GM10266 (cell line): ENCODE results near the gene SPI1.
A peak's percentile ranks its signal among the peaks of the same experiment; 100 is the strongest.

Source experiments
- DNase-seq: peaks from one replicate; pipeline ENCODE4 v3.0.0; 2012; ENCODE audit errors: extremely low spot score
- CTCF ChIP-seq: IDR thresholded peaks from 2 replicates; pipeline ENCODE4 v1.5.1; 2012; ENCODE audit warnings: mild to moderate bottlenecking, low read depth; ENCODE audit not compliant: control insufficient read depth, insufficient read depth; ENCODE audit errors: missing control alignments

Gene SPI1

DNA sequence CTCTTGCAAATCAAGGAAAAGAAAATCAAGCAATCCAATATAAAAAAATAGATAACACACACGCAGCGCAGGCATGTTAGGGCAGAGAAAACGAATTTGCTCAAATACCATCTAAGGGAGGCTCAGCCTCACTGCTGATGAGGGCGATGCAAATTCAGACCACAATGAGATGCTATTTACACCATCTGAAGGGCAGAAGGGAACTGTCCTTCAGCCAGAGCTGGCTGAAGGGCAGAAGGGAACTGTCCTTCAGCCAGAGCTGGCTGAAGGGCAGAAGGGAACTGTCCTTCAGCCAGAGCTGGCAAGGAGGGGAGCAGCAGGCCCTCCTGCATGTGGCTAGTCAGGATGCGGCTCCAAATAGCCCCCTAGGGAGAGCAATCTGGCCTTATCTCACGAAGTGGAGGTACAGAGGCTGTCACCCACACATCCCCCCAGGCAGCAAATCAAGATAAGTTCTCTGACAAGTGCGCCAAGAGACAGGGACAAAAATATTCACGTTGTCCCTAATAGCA lies 22.5 kb upstream of the SPI1 start:
- no peak for DNase-seq

DNA sequence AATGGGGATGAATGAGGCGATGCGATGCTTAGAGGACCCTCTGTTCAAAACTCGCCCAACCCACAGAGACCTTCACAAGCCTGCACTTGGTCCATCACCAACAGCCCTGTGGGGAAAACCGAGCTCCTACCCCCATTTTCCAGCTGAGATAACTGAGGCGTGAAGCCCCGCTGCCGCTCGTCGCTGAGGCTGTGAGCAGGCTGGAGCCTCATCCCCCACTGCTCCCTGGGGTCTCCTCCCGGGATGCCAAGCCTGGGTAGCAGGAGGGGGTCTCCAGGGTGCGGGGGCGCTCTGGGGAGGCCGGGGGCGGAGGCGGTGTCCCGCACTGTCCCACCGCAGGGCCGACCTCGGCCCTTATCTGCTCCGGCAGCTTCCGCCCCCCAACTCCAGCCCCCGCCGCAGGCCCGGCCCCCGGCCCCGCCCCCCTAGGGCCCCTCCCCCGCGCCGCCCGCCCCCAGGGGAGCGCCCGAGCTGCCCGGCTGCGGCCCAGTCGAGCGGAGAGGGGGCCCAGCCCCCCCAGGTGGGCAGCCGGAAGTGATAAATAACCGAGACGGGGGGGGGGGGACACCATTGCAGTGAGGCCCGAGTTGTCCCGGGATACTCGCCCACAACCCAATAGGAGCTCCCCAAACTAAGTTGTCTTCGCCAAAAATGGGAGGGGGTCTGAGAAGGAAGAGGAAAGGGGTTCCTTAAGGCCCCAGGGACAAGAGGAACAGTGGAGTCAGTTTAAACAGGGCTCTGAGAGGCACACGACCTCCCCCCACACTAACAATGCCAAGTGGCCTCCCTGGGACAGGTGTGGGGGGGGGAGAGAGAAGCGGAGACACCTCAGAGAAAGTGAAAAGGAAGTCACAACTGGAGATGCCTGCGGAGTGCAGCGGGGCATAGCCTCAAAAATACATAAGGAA lies 21.8 kb upstream of the SPI1 start:
- no peak for TF ChIP-seq CTCF
- DNase-seq: peak; percentile 82

More for the DNA sequence above, 22.5 kb upstream of the SPI1 start:
- no peak for TF ChIP-seq CTCF

- no peak for TF ChIP-seq CTCF
- no peak for DNase-seq
These were observed 20.2 kb upstream of the SPI1 start for GRCh38 chr11:47398551-47398950.

DNA sequence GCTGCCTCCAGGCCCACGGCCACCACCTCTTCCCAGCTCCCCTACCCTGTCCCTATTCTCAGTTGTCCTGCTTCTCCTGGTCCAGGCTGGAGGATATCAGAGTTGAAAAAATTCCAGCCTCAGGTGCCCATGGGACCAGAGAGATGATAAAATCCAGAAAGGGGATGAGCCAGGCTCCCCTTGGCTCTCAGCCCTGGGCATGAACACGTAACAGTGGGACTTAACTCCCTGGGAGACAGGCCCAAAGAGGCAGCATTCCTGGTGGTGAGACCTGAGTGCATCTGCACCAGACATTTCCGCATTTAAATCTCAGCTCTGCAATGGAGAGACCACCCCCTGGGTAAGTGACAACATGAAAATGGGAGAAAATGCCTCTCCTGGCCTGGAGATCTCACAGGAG lies 19.7 kb upstream of the SPI1 start:
- DNase-seq: no peak
- no peak for TF ChIP-seq CTCF

GRCh38 chr11:47396049-47396320 lies 17.6 kb upstream of the SPI1 start:
- DNase-seq: no peak

GRCh38 chr11:47395223-47396048 lies 17.1 kb upstream of the SPI1 start:
- no peak for TF ChIP-seq CTCF
- DNase-seq: no peak

More at GRCh38 chr11:47396049-47396320, 17.6 kb upstream of the SPI1 start:
- TF ChIP-seq CTCF: no peak
